ENCODE results near the gene JADE2. TPM values are rescaled to one million over a fixed set of nuclear protein-coding genes. Genes with fewer than 3 reads are reported as not detected.

The JADE2 gene
- total and polyA plus RNA-seq, 2 of the 8 experiments (the other 6 are each of a cell fraction or from before 2014, with no cell fraction given), result 19.2 to 55.8 TPM

DNA sequence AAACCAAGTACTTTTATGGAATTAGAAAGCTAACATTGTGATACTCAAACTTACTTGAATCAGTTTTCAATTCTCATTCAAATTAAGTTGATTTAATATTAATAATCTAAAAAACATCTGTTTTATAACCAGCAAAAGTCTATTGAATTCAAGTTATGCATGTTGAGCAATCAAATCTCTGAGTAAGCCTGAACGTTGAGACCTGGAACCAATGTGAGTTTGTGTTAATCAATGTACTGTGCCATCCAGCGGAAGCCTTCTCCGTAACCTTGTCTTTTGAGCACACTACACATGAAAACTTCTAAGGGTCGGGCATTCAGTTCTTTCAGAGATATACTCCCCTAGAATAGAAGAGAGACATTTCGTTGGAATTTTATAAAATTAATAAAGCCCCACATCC is 81.3 kb downstream of the JADE2 start:
- no peak overlapping the region for H2AK5ac ChIP-seq (ENCODE audit: low read depth, low read length)
- H4K20me1 ChIP-seq (replicated peaks in 1 of 2; ENCODE audit: control insufficient read depth in 1 of 2, insufficient read depth in 2 of 2, low read length in 2 of 2), result no peaks in the 10 kb centered on the region
- FAIRE-seq (no peak), DNase-seq (ENCODE audit: low read depth in 1 of 2, low spot score in 2 of 2) (no peak)
- H3K4me3 ChIP-seq (ENCODE audit: extremely low read depth in 1 of 4, insufficient read depth in 2 of 4, low read depth in 3 of 4, low read length in 4 of 4), result no peak overlapping the region
- H3K36me3 ChIP-seq (ENCODE audit: control insufficient read depth in 2 of 4, insufficient read depth in 4 of 4, low read length in 3 of 4), result peaks cover 6 to 43% (median 23%) of the 10 kb centered on the region in 4 experiments; a peak in 7 of 8 replicates
- H2AFZ ChIP-seq (ENCODE audit: low read length), result no peak overlapping the region
- H3K27me3 ChIP-seq (replicated peaks in 1 of 4; ENCODE audit: control insufficient read depth in 3 of 4, extremely low read depth in 1 of 4, insufficient read depth in 3 of 4, low read length in 3 of 4), result no peaks in the 10 kb centered on the region
- no peak overlapping the region for H3K4me2 ChIP-seq (ENCODE audit: insufficient read depth in 1 of 2, low read depth in 2 of 2, low read length in 2 of 2)
- TF ChIP-seq GTF2F1 (IDR thresholded peaks at IDR 0.05; ENCODE audit: borderline replicate concordance, low read depth, low read length), result no peak
- no peak for TF ChIP-seq EGR1 (IDR thresholded peaks at IDR 0.05; ENCODE audit: borderline replicate concordance, low read depth, low read length)
- TF ChIP-seq BRCA1 (IDR thresholded peaks at IDR 0.05; ENCODE audit: low read depth, low read length), result no peak
- TF ChIP-seq, protein P1, sequence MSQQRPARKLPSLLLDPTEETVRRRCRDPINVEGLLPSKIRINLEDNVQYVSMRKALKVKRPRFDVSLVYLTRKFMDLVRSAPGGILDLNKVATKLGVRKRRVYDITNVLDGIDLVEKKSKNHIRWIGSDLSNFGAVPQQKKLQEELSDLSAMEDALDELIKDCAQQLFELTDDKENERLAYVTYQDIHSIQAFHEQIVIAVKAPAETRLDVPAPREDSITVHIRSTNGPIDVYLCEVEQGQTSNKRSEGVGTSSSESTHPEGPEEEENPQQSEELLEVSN (IDR thresholded peaks at IDR 0.05), result no peak
- no peak for TF ChIP-seq CHD1 (IDR thresholded peaks at IDR 0.05; ENCODE audit: low read depth, low read length)
- no peak for TF ChIP-seq KDM5A (IDR thresholded peaks at IDR 0.05; ENCODE audit: low read length)
- TF ChIP-seq FOSL1 (IDR thresholded peaks at IDR 0.05; ENCODE audit: insufficient read depth, low read depth, low read length), result no peak
- no peak for TF ChIP-seq KDM4A (IDR thresholded peaks at IDR 0.05; ENCODE audit: low read depth, low read length, severe bottlenecking)
- TF ChIP-seq SIX5 (IDR thresholded peaks at IDR 0.05; ENCODE audit: low read depth, low read length), result no peak
- no peak for TF ChIP-seq JUND (IDR thresholded peaks at IDR 0.05; ENCODE audit: low read length)
- no peak for TF ChIP-seq SUZ12 (IDR thresholded peaks at IDR 0.05; ENCODE audit: low read length)
- no peak for TF ChIP-seq SIN3A (conservative IDR thresholded peaks at IDR 0.05 in 1 of 2, IDR thresholded peaks at IDR 0.05 in 1 of 2; ENCODE audit: low read depth in 1 of 2, low read length in 2 of 2)
- H4K91ac ChIP-seq (replicated peaks; ENCODE audit: insufficient read length, low read length), result no peak overlapping the region
- ChIA-PET POLR2A (ENCODE audit: partially characterized antibody) (interaction anchor here (1.9 kb wide), 1 partner anchor 12 kb away, joined by 6 read pairs; no protein-coding TSS in a partner anchor), CTCF (ENCODE audit: partially characterized antibody) (interaction anchor here (0.6 to 5.9 kb wide), 3 partner anchors 14 to 36 kb away, joined by 3 to 38 read pairs (median 3); no protein-coding TSS in a partner anchor)
- no peaks in the 10 kb centered on the region for H3K79me2 ChIP-seq (ENCODE audit: control insufficient read depth in 1 of 2, insufficient read depth in 2 of 2, low read length in 2 of 2)
- H3K79me1 ChIP-seq (ENCODE audit: low read depth, low read length), result no peaks in the 10 kb centered on the region
- no peaks in the 10 kb centered on the region for H3K4me1 ChIP-seq (replicated peaks in 1 of 4; ENCODE audit: control insufficient read depth in 3 of 4, insufficient read depth in 4 of 4, low read length in 3 of 4)
- H3K14ac ChIP-seq (ENCODE audit: insufficient read length), result no peak overlapping the region
- no peak overlapping the region for H2BK120ac ChIP-seq (replicated peaks; ENCODE audit: low read depth, low read length)
- no peak overlapping the region for H2BK5ac ChIP-seq (ENCODE audit: low read depth, low read length)
- no peak overlapping the region for H2BK20ac ChIP-seq (ENCODE audit: low read length)
- no peak overlapping the region for H4K8ac ChIP-seq (ENCODE audit: extremely low read depth, insufficient read depth, low read length)
- no peak overlapping the region for H3K4ac ChIP-seq (replicated peaks; ENCODE audit: insufficient read length, low read depth, low read length)
- H3K9ac ChIP-seq (replicated peaks in 1 of 4; ENCODE audit: extremely low read depth in 1 of 4, low read depth in 3 of 4, low read length in 3 of 4), result no peak overlapping the region
- no peak overlapping the region for H3K18ac ChIP-seq (ENCODE audit: extremely low read depth, low read length)
- no peaks in the 10 kb centered on the region for H3K9me3 ChIP-seq (ENCODE audit: insufficient read depth in 2 of 2, low read depth in 1 of 2, low read length in 1 of 2)
- WGBS, 2 experiments (ENCODE audit: extremely low coverage in 1 of 2, insufficient coverage in 1 of 2, insufficient read length in 1 of 2, insufficient replicate concordance in 2 of 2, low coverage in 1 of 2, low lambda C conversion rate in 2 of 2, missing lambda C conversion rate in 1 of 2), result 96% methylated on average over 5 of the region's 5 CpGs; no CpG with 5 or more reads in 1 of the 2 experiments
- no peak overlapping the region for H3K27ac ChIP-seq (ENCODE audit: low read depth, low read length)
- H2BK12ac ChIP-seq (ENCODE audit: low read depth, low read length), result no peak overlapping the region
- no peak overlapping the region for H3K23ac ChIP-seq (ENCODE audit: insufficient read length)
- no peak overlapping the region for H3K56ac ChIP-seq (replicated peaks; ENCODE audit: insufficient read length, low read depth, low read length)
- H3K23me2 ChIP-seq (ENCODE audit: low read depth, low read length), result no peaks in the 10 kb centered on the region
- H2BK15ac ChIP-seq (ENCODE audit: low read length), result no peak overlapping the region
- H4K5ac ChIP-seq (ENCODE audit: insufficient read length, low read depth, low read length), result no peak overlapping the region

Measured in H1 (cell line).